ENCODE data around the gene CBX5. TPM values are rescaled to one million over a fixed set of nuclear protein-coding genes. Genes with fewer than 3 reads are reported as not detected.

Gene CBX5
- total and polyA plus RNA-seq, 9 of the 15 experiments (the other 6 are each of a cell fraction or from before 2014, with no cell fraction given): 32.6 to 102 (median 59.2) TPM

DNA sequence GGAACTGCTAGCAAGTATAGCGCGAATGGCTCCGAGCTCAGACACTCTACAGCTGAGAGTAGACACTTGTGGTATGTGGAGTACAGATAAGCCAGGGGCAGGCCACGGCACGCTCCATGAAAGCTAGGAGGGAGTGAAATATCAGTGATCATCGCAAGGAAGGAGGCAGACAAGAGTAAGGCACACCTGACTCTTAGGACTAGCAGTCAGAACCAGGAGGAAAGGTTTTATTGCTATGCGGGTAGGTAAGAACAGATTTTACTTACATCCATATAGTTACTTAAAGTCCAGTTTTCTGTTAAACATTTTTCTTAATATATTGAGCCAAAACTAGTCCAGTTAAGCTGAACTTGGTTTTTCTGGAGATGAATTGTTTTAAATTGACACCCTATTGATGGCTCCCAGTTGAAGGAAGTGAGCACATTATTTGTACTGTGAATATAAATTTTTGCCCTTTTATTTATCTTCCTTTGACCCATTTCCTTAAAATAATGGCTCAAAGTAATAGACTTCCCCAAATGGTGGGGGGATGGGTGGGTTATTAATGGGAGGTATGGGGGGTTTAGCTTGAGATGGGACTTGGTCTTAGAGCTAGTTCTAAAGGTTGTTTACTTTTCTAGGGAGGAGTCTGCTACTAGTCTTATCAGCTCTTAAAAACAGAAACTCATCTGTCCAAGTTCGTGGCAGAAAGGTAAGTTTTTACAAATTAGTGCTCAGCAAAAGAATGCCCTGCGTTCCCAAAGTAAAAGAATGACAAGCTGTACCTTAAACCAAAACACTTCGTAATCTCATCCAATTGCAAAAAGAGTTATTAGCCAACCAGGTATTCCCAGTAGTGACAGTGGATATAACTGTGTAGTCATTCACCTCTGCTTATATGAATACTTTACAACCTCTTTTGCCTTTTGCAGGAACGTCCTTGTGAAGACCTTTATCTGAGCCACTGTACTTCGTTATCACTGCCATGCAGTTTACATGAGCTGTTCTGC lies 6.4 kb upstream of the CBX5 start (continued):
- TF ChIP-seq, protein P1, sequence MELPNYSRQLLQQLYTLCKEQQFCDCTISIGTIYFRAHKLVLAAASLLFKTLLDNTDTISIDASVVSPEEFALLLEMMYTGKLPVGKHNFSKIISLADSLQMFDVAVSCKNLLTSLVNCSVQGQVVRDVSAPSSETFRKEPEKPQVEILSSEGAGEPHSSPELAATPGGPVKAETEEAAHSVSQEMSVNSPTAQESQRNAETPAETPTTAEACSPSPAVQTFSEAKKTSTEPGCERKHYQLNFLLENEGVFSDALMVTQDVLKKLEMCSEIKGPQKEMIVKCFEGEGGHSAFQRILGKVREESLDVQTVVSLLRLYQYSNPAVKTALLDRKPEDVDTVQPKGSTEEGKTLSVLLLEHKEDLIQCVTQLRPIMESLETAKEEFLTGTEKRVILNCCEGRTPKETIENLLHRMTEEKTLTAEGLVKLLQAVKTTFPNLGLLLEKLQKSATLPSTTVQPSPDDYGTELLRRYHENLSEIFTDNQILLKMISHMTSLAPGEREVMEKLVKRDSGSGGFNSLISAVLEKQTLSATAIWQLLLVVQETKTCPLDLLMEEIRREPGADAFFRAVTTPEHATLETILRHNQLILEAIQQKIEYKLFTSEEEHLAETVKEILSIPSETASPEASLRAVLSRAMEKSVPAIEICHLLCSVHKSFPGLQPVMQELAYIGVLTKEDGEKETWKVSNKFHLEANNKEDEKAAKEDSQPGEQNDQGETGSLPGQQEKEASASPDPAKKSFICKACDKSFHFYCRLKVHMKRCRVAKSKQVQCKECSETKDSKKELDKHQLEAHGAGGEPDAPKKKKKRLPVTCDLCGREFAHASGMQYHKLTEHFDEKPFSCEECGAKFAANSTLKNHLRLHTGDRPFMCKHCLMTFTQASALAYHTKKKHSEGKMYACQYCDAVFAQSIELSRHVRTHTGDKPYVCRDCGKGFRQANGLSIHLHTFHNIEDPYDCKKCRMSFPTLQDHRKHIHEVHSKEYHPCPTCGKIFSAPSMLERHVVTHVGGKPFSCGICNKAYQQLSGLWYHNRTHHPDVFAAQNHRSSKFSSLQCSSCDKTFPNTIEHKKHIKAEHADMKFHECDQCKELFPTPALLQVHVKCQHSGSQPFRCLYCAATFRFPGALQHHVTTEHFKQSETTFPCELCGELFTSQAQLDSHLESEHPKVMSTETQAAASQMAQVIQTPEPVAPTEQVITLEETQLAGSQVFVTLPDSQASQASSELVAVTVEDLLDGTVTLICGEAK (IDR thresholded peaks at IDR 0.05): no peak
- TF ChIP-seq, protein P1 (CRISPR knock-in tag; IDR thresholded peaks at IDR 0.05): no peak
- TF ChIP-seq HNRNPL (IDR thresholded peaks at IDR 0.05; ENCODE audit: low read depth, low read length): 0 out of 2 replicates have a peak, but pooled peaks have one; percentile 57
- TF ChIP-seq ARID2 (IDR thresholded peaks at IDR 0.05): 0 out of 2 replicates have a peak, but pooled peaks have one; percentile 2
- TF ChIP-seq ZNF445 (CRISPR knock-in tag; IDR thresholded peaks at IDR 0.05; ENCODE audit: low read depth): no peak
- TF ChIP-seq HCFC1 (IDR thresholded peaks at IDR 0.05; ENCODE audit: low read depth, low read length): no peak
- peak; percentile 25; the same call in 1 of the 2 replicates for TF ChIP-seq SPI1 (IDR thresholded peaks at IDR 0.05; ENCODE audit: borderline replicate concordance, low read depth, low read length)
- TF ChIP-seq, protein P2, sequence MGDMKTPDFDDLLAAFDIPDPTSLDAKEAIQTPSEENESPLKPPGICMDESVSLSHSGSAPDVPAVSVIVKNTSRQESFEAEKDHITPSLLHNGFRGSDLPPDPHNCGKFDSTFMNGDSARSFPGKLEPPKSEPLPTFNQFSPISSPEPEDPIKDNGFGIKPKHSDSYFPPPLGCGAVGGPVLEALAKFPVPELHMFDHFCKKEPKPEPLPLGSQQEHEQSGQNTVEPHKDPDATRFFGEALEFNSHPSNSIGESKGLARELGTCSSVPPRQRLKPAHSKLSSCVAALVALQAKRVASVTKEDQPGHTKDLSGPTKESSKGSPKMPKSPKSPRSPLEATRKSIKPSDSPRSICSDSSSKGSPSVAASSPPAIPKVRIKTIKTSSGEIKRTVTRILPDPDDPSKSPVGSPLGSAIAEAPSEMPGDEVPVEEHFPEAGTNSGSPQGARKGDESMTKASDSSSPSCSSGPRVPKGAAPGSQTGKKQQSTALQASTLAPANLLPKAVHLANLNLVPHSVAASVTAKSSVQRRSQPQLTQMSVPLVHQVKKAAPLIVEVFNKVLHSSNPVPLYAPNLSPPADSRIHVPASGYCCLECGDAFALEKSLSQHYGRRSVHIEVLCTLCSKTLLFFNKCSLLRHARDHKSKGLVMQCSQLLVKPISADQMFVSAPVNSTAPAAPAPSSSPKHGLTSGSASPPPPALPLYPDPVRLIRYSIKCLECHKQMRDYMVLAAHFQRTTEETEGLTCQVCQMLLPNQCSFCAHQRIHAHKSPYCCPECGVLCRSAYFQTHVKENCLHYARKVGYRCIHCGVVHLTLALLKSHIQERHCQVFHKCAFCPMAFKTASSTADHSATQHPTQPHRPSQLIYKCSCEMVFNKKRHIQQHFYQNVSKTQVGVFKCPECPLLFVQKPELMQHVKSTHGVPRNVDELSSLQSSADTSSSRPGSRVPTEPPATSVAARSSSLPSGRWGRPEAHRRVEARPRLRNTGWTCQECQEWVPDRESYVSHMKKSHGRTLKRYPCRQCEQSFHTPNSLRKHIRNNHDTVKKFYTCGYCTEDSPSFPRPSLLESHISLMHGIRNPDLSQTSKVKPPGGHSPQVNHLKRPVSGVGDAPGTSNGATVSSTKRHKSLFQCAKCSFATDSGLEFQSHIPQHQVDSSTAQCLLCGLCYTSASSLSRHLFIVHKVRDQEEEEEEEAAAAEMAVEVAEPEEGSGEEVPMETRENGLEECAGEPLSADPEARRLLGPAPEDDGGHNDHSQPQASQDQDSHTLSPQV (IDR thresholded peaks at IDR 0.05): peak; percentile 16
- TF ChIP-seq KAT7 (CRISPR knock-in tag; IDR thresholded peaks at IDR 0.05; ENCODE audit: borderline replicate concordance): no peak
- no peak for TF ChIP-seq ZNF143 (CRISPR knock-in tag; IDR thresholded peaks at IDR 0.05)
